ENCODE data around the gene RAB30. TPM values are rescaled to one million over a fixed set of nuclear protein-coding genes. Genes with fewer than 3 reads are reported as not detected.
A peak's percentile ranks its signal among the peaks of the same experiment; 100 is the strongest.

Gene RAB30
- total RNA-seq, 1 experiment from 2014 or later, result 15.0 TPM

- Histone ChIP-seq H3K4me3 (ENCODE audit: low read depth, low read length, poor library complexity, severe bottlenecking) (no peak overlapping the region), H3K27me3 (replicated peaks; ENCODE audit: insufficient read depth, low read depth, low read length, poor library complexity) (no peaks in the 10 kb centered on the region), H3K4me1 (ENCODE audit: insufficient read depth, low read length, poor library complexity, severe bottlenecking) (no peaks in the 10 kb centered on the region), H3K36me3 (ENCODE audit: insufficient read depth, low read length, poor library complexity, severe bottlenecking) (no peaks in the 10 kb centered on the region), H3K9me3 (ENCODE audit: low read depth, low read length, poor library complexity, severe bottlenecking) (no peaks in the 10 kb centered on the region), H3K27ac (ENCODE audit: low read depth, low read length, poor library complexity, severe bottlenecking) (no peak overlapping the region)
- ChIA-PET CTCF (no interaction called here), POLR2A (ENCODE audit: low non-redundant PET) (no interaction called here)
- intact Hi-C loops (cut with micrococcal nuclease; ENCODE audit: unreplicated experiment), result no loop called here
- TF ChIP-seq, protein P1, sequence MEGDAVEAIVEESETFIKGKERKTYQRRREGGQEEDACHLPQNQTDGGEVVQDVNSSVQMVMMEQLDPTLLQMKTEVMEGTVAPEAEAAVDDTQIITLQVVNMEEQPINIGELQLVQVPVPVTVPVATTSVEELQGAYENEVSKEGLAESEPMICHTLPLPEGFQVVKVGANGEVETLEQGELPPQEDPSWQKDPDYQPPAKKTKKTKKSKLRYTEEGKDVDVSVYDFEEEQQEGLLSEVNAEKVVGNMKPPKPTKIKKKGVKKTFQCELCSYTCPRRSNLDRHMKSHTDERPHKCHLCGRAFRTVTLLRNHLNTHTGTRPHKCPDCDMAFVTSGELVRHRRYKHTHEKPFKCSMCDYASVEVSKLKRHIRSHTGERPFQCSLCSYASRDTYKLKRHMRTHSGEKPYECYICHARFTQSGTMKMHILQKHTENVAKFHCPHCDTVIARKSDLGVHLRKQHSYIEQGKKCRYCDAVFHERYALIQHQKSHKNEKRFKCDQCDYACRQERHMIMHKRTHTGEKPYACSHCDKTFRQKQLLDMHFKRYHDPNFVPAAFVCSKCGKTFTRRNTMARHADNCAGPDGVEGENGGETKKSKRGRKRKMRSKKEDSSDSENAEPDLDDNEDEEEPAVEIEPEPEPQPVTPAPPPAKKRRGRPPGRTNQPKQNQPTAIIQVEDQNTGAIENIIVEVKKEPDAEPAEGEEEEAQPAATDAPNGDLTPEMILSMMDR (conservative IDR thresholded peaks at IDR 0.05; ENCODE audit: low read depth, low read length), result no peak
- no peak for TF ChIP-seq EZH2 (IDR thresholded peaks at IDR 0.05; ENCODE audit: borderline replicate concordance, low read depth, low read length, poor library complexity, severe bottlenecking)
- DNase-seq (ENCODE audit: low spot score), result no peak
- no TSS peak for BruUV-seq (replicated peaks)
Measured at GRCh38 chr11:83092488-83093384, 21.0 kb upstream of the RAB30 start.

DNA sequence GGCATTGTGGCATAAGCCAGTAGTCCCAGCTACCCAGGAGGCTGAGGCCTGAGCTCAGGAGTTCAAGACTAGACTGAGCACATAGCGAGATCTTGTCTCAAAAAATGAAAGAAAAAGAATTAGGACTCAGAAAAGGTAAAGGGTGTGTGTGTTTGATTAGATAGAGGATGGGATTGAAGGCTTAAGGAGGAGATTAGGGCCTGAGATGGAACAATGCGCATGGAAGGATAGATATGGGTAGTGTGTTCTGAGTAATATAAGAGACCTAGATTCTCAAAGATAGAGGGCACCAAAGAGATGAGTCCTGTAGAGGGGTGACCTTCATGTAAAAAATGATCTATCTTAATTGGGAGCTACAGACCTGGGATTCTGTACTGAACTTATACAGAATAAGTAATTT, 17.3 kb upstream of the RAB30 start:
- no peak overlapping the region for H3K4me3 ChIP-seq (ENCODE audit: low read depth, low read length, poor library complexity, severe bottlenecking)
- ChIA-PET POLR2A (ENCODE audit: low non-redundant PET) (interaction anchor here (0.5 kb wide), 1 partner anchor 55 kb away, joined by 4 read pairs; no protein-coding TSS in a partner anchor), CTCF (no interaction called here)
- no peak overlapping the region for H3K27ac ChIP-seq (ENCODE audit: low read depth, low read length, poor library complexity, severe bottlenecking)
- no TSS peak for BruUV-seq (replicated peaks)
- H3K27me3 ChIP-seq (replicated peaks; ENCODE audit: insufficient read depth, low read depth, low read length, poor library complexity), result no peaks in the 10 kb centered on the region
- DNase-seq (ENCODE audit: low spot score), result no peak
- intact Hi-C loops (cut with micrococcal nuclease; ENCODE audit: unreplicated experiment), result loop anchor here (10.0 kb wide), 1 partner anchor 726 kb away; no protein-coding TSS in a partner anchor
- TF ChIP-seq, protein P1 (conservative IDR thresholded peaks at IDR 0.05; ENCODE audit: low read depth, low read length), result peak; percentile 19; the same call in 1 of the 2 replicates
- TF ChIP-seq EZH2 (IDR thresholded peaks at IDR 0.05; ENCODE audit: borderline replicate concordance, low read depth, low read length, poor library complexity, severe bottlenecking), result no peak
- H3K36me3 ChIP-seq (ENCODE audit: insufficient read depth, low read length, poor library complexity, severe bottlenecking), result no peaks in the 10 kb centered on the region
- no peaks in the 10 kb centered on the region for H3K4me1 ChIP-seq (ENCODE audit: insufficient read depth, low read length, poor library complexity, severe bottlenecking)
- H3K9me3 ChIP-seq (ENCODE audit: low read depth, low read length, poor library complexity, severe bottlenecking), result no peaks in the 10 kb centered on the region

- POLR2A ChIA-PET (ENCODE audit: low non-redundant PET), result no interaction called here
- no TSS peak for BruUV-seq (replicated peaks)
Measured at GRCh38 chr11:83087035-83087434, 15.3 kb upstream of the RAB30 start.

More at GRCh38 chr11:83087035-83087434, 15.3 kb upstream of the RAB30 start:
- CTCF ChIA-PET, result no interaction called here
- Histone ChIP-seq H3K4me1 (ENCODE audit: insufficient read depth, low read length, poor library complexity, severe bottlenecking) (no peaks in the 10 kb centered on the region), H3K27ac (ENCODE audit: low read depth, low read length, poor library complexity, severe bottlenecking) (no peak overlapping the region), H3K36me3 (ENCODE audit: insufficient read depth, low read length, poor library complexity, severe bottlenecking) (no peaks in the 10 kb centered on the region), H3K9me3 (ENCODE audit: low read depth, low read length, poor library complexity, severe bottlenecking) (no peaks in the 10 kb centered on the region), H3K4me3 (ENCODE audit: low read depth, low read length, poor library complexity, severe bottlenecking) (no peak overlapping the region), H3K27me3 (replicated peaks; ENCODE audit: insufficient read depth, low read depth, low read length, poor library complexity) (no peaks in the 10 kb centered on the region)
- intact Hi-C loops (cut with micrococcal nuclease; ENCODE audit: unreplicated experiment), result loop anchor here (10.0 kb wide), 1 partner anchor 728 kb away; no protein-coding TSS in a partner anchor
- peak; percentile 23 for DNase-seq (ENCODE audit: low spot score)
- no peak for TF ChIP-seq EZH2 (IDR thresholded peaks at IDR 0.05; ENCODE audit: borderline replicate concordance, low read depth, low read length, poor library complexity, severe bottlenecking)
- TF ChIP-seq, protein P1 (conservative IDR thresholded peaks at IDR 0.05; ENCODE audit: low read depth, low read length), result peak; percentile 31; the same call in 1 of the 2 replicates

All from A673 (cell line).